ENCODE measurements around the gene RTKN. TPM values are rescaled to one million over a fixed set of nuclear protein-coding genes. Genes with fewer than 3 reads are reported as not detected.

The RTKN gene
- total and polyA plus RNA-seq, 2 of the 13 experiments (the other 11 are each of a cell fraction or from before 2014, with no cell fraction given): 159 to 166 TPM

GRCh38 chr2:74429487-74430451, 12.0 kb downstream of the RTKN start (continued):
- TF ChIP-seq ZNF720 (CRISPR knock-in tag; IDR thresholded peaks at IDR 0.05) (no peak), CTCF (CRISPR knock-in tag; IDR thresholded peaks at IDR 0.05) (peak; percentile 41), ZNF17 (CRISPR knock-in tag; IDR thresholded peaks at IDR 0.05) (no peak), MXI1 (IDR thresholded peaks at IDR 0.05; ENCODE audit: borderline replicate concordance, low read depth, low read length) (no peak), MBD4 (IDR thresholded peaks at IDR 0.05; ENCODE audit: borderline replicate concordance, low read length) (no peak), ETV6 (CRISPR knock-in tag; conservative IDR thresholded peaks at IDR 0.05) (no peak; the same call in 1 of the 2 replicates), ZMAT5 (CRISPR knock-in tag; IDR thresholded peaks at IDR 0.05; ENCODE audit: borderline replicate concordance, low read depth) (no peak), ONECUT2 (CRISPR knock-in tag; IDR thresholded peaks at IDR 0.05) (no peak), ZNF432 (CRISPR knock-in tag; IDR thresholded peaks at IDR 0.05; ENCODE audit: borderline replicate concordance) (no peak), ZNF430 (CRISPR knock-in tag; IDR thresholded peaks at IDR 0.05) (no peak), ZNF317 (CRISPR knock-in tag; IDR thresholded peaks at IDR 0.05) (no peak), FOXK2 (IDR thresholded peaks at IDR 0.05) (no peak), ZSCAN21 (CRISPR knock-in tag; IDR thresholded peaks at IDR 0.05; ENCODE audit: borderline replicate concordance) (peak; percentile 64; the same call in 1 of the 2 replicates), ZBTB7B (CRISPR knock-in tag; IDR thresholded peaks at IDR 0.05) (peak; percentile 90), FOXP1 (IDR thresholded peaks at IDR 0.05) (no peak), FOXP1 (CRISPR knock-in tag; IDR thresholded peaks at IDR 0.05) (peak; percentile 37; the same call in 1 of the 2 replicates), ZNF766 (CRISPR knock-in tag; IDR thresholded peaks at IDR 0.05; ENCODE audit: borderline replicate concordance) (no peak), ZGPAT (CRISPR knock-in tag; IDR thresholded peaks at IDR 0.05) (peak; percentile 76), POLR2G (IDR thresholded peaks at IDR 0.05; ENCODE audit: low read depth, low read length) (peak; percentile 61; the same call in 1 of the 2 replicates), HMGA1 (CRISPR knock-in tag; conservative IDR thresholded peaks at IDR 0.05) (no peak), ZNF234 (CRISPR knock-in tag; conservative IDR thresholded peaks at IDR 0.05) (no peak), ZNF768 (CRISPR knock-in tag; IDR thresholded peaks at IDR 0.05) (peak; percentile 13; the same call in 1 of the 2 replicates), MEIS2 (CRISPR knock-in tag; IDR thresholded peaks at IDR 0.05) (no peak; the same call in 1 of the 2 replicates), KLF6 (CRISPR knock-in tag; IDR thresholded peaks at IDR 0.05) (no peak), TP53 (CRISPR knock-in tag; conservative IDR thresholded peaks at IDR 0.05) (no peak), DZIP1 (CRISPR knock-in tag; IDR thresholded peaks at IDR 0.05) (no peak)
